ELR (cell line): ENCODE results near the gene SLC1A5.
"Not testable (repeated sequence)": the region's sequence is repeated elsewhere in the genome, so short reads cannot be mapped to it uniquely, and the experiment has no call there.

Source experiments
- DNase-seq: peaks from one replicate; pipeline ENCODE4 v3.0.0-alpha.2; 2015; ENCODE audit warnings: low read depth

Gene SLC1A5

DNA sequence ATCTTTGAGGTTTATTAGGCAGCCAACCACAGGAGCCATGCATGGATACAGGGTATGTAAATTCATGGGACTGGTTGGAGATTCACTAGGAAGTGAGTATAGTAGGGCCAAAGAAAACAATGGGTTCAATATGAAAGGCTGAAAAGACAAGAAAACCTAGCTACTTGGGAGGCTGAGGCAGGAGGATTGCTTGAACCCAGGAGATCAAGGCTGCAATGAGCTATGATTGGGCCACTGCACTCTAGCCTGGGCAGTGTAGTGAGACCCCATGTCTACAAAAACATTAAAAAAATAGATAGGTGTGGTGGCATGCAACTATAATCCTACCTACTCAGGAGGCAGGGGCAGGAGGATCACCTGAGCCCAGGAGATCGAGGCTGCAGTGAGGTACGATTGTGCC lies 10.3 kb upstream of the SLC1A5 start:
- DNase-seq = no peak

DNA sequence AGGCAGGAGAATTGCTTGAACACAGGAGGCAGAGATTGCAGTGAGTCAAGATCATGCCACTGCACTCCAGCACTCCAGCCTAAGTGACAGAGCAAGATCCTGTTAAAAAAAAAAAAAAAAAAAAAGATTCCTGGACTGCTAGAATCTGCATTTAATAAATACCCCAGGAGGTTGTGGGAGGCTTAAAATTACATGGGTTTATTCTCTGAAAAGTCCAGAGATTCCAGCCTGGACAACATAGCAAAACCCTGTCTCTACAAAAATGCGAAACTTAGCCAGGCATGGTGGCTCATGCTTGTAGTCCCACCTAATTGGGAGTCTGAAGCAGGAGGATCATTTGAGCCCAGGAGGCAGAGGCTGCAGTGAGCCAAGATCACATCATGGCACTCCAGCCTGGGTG lies 9.5 kb upstream of the SLC1A5 start:
- no peak for DNase-seq

GRCh38 chr19:46791944-46792343 lies 3.5 kb upstream of the SLC1A5 start:
- DNase-seq = peak; percentile 75

- no peak for DNase-seq
Measured at GRCh38 chr19:46789371-46789770, 977 bp upstream of the SLC1A5 start.

GRCh38 chr19:46788968-46789338 lies 559 bp upstream of the SLC1A5 start:
- no peak for DNase-seq

- DNase-seq = peak; percentile 79
Measured at GRCh38 chr19:46787331-46788261, 798 bp downstream of the SLC1A5 start.

- no peak for DNase-seq
Measured at GRCh38 chr19:46787040-46787330, 1.4 kb downstream of the SLC1A5 start.

- peak; percentile 94 for DNase-seq
Measured at GRCh38 chr19:46786236-46787039, 2.0 kb downstream of the SLC1A5 start.

DNA sequence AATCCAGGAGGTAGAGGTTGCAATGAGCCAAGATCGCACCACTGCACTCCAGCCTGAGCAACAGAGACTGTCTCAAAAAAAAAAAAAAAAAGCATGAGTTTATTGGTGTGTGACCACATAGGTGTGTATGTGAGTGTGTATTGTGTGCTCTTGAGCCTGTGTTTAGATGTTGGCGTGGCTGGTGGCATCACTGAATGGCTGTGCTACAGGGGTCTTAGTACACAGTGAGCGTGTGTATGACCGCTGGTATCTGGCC lies 2.5 kb downstream of the SLC1A5 start:
- DNase-seq = no peak

DNA sequence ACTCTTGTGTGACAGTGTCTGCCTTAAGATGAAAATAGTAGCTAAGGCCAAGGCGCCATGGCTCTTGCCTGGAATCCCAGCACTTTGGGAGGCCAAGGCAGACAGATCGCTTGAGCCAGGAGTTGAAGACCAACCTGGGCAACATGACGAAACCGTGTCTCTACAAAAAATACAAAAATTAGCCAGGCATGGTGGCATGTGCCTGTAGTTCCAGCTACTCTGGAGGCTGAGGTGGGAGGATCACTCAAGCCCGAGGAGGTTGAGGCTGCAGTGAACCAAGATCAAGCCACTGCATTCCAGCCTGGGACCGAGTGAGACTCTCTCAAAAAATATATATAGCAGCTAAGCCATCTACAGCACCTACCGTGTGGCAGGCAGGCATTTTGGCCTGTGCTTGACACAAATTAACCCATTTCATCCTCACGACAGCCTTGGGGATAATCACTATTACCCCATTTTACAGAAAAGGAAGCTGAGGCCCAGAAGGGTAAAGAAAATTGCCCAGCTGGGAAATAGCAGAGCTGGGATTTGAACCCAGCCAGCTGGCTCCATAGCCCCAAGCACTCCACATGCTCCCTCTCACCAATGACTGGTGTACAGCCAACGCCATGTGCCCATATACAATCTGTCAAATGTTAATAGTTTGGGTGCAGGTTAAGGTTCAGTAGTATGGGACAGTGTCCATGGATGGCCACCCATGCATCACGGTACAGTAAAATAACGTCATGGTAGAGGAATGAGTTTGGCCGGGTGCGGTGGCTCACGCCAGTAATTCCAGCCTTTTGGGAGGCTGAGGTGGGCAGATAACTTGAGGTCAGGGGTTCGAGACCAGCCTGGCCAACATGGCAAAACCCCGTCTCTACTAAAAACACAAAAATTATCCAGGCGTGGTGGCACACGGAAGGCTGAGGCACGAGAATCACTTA lies 3.1 kb downstream of the SLC1A5 start:
- no peak for DNase-seq

GRCh38 chr19:46784262-46785053 lies 3.9 kb downstream of the SLC1A5 start:
- DNase-seq = peak; percentile 92

GRCh38 chr19:46783670-46784069 lies 4.7 kb downstream of the SLC1A5 start:
- no peak for DNase-seq

- DNase-seq = no peak
Measured at GRCh38 chr19:46782355-46783019, 5.9 kb downstream of the SLC1A5 start.

DNA sequence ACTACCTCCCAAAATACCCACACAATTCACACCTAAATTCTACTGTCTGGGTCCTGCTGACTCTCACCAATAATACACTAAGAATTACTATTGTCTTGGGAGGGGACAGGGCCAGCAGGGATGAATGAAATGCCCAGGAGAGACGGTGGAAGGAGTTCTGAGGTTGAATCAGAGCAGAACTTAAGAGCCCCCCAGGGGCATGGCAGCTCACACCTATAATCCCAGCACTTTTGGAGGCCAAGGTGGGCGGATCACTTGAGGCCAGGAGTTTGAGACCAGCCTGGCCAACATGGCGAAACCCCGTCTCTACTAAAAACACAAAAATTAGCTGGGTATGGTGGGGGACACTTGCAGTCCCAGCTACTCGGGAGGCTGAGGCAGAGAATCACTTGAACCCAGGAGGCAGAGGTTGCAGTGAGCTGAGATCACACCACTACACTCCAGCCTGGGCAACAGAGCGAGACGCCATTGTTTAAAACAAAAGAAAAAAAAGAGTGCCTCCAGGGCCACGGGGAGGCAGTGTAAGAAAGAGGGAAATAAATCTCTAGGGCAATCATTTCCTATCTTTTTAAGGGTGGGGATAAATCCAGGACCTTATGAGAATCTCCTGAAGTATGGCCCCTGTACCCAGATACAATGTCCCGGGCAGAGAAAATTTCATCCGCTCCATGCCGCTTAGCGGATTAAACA lies 10.3 kb downstream of the SLC1A5 start:
- DNase-seq = not testable (repeated sequence)

DNA sequence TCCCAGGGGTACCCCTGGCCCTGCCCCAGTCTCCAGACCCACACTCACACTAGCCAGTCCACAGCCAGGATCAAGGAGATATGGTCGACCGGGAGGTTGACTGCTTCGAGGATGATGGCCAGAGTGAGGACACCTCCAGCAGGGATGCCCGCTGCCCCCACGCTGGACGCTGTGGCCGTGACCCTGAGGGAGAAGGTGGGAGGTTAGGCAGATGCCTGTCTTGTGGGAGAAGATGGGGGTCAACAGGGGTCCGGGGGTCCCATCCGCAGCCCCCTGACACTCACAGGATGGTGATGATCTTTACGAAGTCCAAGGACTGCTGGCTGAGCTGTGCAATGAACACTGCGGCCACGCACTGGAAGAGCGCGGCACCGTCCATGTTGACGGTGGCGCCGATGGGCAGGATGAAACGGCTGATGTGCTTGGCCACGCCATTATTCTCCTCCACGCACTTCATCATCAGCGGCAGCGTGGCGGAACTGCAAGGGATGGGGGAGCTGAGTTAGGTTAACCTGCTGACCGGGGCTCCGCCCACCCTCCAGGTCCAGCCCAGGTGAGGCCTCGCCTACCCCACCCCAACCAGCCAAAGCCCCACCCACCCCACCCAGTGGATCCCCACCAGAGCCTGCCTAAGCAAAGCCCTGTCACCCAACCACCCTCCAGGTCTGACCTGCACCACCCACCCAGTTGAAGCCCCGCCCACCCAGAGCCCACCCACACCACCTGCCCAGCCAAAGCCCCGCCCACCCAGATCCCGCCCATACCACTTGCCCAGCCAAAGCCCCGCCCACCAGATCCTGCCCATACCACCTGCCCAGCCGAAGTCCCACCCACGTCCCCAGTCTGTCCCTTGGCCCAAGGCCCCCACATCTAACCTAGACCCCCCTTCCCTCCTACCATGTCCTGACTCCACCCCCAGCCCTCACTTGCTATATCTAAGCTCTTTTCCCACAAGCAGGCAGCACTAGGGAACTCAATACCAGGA lies 11.2 kb downstream of the SLC1A5 start:
- no peak for DNase-seq

GRCh38 chr19:46775642-46776258 lies 12.6 kb downstream of the SLC1A5 start:
- DNase-seq = no peak

GRCh38 chr19:46773018-46773399 lies 15.4 kb downstream of the SLC1A5 start:
- no peak for DNase-seq

- DNase-seq = no peak
Measured at GRCh38 chr19:46772170-46773017, 16.0 kb downstream of the SLC1A5 start.
